Measurements from ENCODE around the gene DEFB108B.
"Not testable (repeated sequence)": the region's sequence is repeated elsewhere in the genome, so short reads cannot be mapped to it uniquely, and the experiment has no call there.

DEFB108B gene

GRCh38 chr11:71832811-71833210, at the start of gene DEFB108B:
Gene DEFB108B, plus strand, starts transcription at chr11:71833200. Its CDS starts 0 bp downstream, at chr11:71833200.
- not testable (repeated sequence) for H3K4me3 ChIP-seq (ENCODE audit: control insufficient read depth, low read depth, low read length); DNase-seq (ENCODE audit: low read depth)

DNA sequence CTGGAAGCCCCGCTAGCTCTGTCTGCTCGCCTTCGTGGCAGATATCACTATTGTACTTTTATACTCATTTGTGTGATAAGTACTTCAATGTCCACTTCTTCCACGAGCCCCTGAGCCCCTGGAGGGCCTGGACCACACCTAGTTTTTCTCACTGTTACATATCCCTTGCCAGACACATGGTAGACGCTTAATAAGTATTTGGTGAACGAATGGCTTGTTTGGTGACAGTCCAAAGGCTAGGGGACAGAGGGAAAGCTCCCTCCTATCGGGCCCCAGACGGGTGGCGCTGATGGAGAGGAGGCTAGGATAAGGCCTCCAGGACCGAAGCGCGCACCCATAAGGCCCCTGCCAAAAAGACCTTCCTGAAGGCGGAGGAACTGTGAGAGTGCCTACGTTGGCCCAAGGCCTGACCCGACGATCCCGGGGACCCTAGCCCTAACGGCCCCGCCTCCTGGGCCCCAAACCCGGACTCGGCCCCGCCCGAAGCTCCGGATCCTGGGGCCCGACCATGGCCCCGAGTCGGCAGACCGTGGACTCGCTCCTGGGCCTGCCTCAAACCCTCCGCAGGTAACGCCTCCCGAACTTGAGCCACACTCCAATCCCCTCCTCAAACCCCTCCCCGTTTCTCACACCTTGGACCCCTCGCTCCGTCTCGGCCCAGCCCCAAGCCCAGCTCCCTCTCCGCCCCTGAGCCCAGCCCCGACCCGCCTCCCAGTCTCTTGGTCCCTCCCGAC, 46.7 kb upstream of the DEFB108B start:
- peak; percentile 10 for DNase-seq (ENCODE audit: low read depth)
- peak overlapping the region; percentile 62 for H3K4me3 ChIP-seq (ENCODE audit: control insufficient read depth, low read depth, low read length)

DNA sequence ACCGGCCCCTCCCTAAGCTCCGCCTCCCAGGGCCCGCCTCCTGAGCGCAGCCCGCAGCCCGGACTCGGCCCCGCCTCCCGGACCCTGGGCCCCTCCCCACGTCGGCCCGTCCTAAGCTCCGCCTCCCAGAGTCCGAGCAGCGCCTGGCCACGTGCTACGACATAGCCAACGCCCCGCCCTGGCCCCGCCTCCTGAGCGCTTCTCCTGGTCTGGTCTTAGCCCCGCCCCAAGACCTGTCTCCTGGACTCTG, 46.2 kb upstream of the DEFB108B start:
- H3K4me3 ChIP-seq (ENCODE audit: control insufficient read depth, low read depth, low read length) = peak overlapping the region; percentile 62
- not testable (repeated sequence) for DNase-seq (ENCODE audit: low read depth)

DNA sequence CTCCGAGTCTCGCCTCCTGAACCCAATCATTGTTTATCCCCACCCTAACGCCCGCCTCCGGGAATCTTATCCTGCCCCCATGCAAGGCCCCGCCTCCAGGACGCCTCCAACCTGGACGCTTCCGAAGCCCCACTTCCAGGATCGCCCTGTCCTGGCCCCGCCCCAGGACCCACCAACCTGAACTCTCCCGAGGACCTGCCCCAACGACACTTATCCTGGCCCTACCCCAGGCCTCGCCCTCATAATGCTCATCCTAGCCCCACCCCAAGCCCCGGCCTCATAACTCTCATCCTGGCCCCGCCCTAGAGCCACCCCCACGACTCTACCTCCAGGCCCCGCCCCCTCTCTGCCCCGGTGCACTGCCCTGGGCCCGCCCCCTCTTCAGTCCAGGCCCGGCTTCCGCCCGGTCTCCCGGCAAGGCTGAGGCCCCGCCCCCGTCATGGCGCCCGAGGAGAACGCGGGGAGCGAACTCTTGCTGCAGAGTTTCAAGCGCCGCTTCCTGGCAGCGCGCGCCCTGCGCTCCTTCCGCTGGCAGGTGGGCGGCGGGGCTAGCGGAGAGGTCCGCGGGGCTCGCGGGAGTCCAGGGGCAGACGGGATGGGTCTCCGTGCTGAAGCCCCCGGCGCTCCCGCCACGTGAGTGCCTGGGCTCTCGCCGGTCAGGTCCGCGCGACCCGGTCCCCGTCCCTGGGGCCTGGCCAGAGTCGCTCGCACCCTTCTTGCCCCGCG, 45.7 kb upstream of the DEFB108B start:
- peak overlapping the region; percentile 57 for H3K4me3 ChIP-seq (ENCODE audit: control insufficient read depth, low read depth, low read length)
- TF ChIP-seq CTCF (IDR thresholded peaks at IDR 0.05; ENCODE audit: control insufficient read depth, insufficient read depth, low read depth, low read length, missing control alignments) = no peak
- peak; percentile 95 for DNase-seq (ENCODE audit: low read depth)

- DNase-seq (ENCODE audit: low read depth) = not testable (repeated sequence)
- H3K4me3 ChIP-seq (ENCODE audit: control insufficient read depth, low read depth, low read length) = peak overlapping the region; percentile 57
Observed at GRCh38 chr11:71787824-71788454, 45.1 kb upstream of the DEFB108B start.

DNA sequence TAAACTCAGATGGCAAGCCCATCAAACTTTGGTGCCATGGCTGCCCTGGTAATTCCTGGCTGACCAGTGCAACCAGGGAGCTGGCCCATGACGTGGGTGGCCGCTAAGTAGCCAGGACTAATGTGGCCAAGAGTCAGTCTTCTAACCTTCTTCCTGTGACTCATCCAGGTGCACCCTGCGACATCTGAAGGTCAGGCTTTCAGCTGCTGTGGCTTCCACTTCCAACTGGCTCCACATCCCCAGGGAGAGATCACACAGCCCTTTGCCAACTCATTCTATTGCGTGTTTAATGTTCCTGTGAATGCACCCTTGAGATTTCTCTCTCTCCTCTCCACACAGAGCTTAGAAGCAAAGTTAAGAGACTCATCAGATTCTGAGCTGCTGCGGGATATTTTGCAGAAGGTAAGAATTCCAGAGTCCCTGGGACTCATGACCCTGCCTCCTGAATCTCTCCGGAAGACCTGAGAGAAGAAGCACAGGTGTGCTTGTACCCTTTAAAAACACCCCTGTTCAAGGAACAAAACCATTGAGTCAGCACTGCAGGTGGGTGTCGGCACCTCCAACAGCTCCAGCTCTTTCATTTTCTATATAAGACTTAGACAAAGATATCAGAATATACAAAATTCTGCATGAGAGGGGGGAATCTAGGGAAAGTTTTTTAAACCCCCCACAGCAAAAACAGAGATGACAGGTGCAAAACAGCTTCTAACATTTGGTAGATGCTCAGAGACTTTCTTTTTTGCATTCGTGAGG, 43.4 kb upstream of the DEFB108B start:
- DNase-seq (ENCODE audit: low read depth) = not testable (repeated sequence)

GRCh38 chr11:71791111-71791510, 41.9 kb upstream of the DEFB108B start:
- not testable (repeated sequence) for H3K4me3 ChIP-seq (ENCODE audit: control insufficient read depth, low read depth, low read length); DNase-seq (ENCODE audit: low read depth)

More for the DNA sequence above, 43.4 kb upstream of the DEFB108B start:
- not testable (repeated sequence) for H3K4me3 ChIP-seq (ENCODE audit: control insufficient read depth, low read depth, low read length)

- peak; percentile 63 for TF ChIP-seq CTCF (IDR thresholded peaks at IDR 0.05; ENCODE audit: control insufficient read depth, insufficient read depth, low read depth, low read length, missing control alignments)
- DNase-seq (ENCODE audit: low read depth); H3K4me3 ChIP-seq (ENCODE audit: control insufficient read depth, low read depth, low read length): not testable (repeated sequence)
Observed at GRCh38 chr11:71792621-71793235, 40.3 kb upstream of the DEFB108B start.

DNA sequence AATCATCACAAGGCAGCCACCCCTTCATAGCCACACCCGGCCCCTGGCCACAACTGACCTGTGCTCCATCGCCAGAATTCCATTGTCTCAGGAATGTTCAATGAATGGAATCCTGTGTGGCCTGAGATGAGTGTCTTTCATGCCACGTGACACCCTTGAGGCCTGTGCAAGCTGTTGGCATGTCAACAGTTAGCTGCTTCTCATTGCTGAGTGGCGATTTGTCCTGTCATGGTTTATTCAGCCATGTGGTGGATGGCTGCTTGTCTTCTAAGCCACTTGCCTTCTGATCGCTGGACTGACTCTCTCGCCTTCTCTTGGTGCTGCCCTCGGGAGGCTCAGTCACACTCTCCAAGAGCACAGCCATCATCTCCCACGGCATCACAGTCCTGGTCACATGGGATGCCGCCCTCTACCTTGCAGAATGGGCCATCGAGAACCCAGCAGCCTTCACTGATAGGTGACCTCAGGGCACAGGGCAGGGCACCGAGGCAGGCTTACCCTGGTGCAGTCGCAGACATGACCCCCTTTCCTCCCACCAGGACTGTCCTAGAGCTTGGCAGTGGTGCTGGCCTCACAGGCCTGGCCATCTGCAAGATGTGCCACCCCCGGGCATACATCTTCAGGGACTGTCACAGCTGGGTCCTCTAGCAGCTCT, 38.5 kb upstream of the DEFB108B start:
- not testable (repeated sequence) for H3K4me3 ChIP-seq (ENCODE audit: control insufficient read depth, low read depth, low read length)
- peak; percentile 57 for DNase-seq (ENCODE audit: low read depth)

GRCh38 chr11:71795236-71795635, 37.8 kb upstream of the DEFB108B start:
- not testable (repeated sequence) for H3K4me3 ChIP-seq (ENCODE audit: control insufficient read depth, low read depth, low read length); DNase-seq (ENCODE audit: low read depth)

DNA sequence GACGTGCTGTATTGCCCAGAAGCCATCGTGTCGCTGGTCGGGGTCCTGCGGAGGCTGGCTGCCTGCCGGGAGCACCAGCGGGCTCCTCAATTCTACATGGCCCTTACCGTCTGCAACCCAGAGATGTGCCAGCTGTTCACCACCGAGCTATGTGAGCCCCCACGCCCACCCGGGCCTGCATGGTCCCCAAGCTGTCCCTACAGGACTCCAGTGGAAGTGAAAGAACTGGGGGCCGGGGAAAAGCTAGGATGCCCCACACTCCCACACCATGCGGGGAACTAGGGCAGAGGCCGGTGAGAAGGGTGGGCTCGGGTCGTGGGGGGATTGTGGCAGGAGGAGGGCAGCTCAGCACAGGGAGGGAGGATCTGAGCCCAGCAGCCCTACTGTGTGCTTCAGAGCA, 37.0 kb upstream of the DEFB108B start:
- DNase-seq (ENCODE audit: low read depth); H3K4me3 ChIP-seq (ENCODE audit: control insufficient read depth, low read depth, low read length): not testable (repeated sequence)

DNA sequence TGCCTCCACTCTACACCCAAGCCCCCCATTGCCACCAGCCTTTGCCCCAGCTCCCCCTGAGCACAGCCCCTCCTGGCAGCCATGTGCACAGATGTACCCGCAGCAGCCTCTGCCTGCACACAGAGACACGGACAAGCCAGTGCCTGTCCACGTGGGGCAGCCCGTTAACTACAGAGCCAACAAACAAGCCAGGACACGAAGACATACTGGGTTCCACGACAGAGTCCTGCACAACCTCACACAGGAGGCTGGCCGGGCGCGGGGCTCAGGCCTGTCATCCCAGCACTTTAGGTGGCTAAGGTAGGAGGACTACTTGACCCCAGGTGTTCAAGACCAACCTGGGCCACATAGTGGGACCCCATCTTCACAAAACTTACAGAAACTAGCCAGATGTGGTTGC, 36.2 kb upstream of the DEFB108B start:
- H3K4me3 ChIP-seq (ENCODE audit: control insufficient read depth, low read depth, low read length); DNase-seq (ENCODE audit: low read depth): not testable (repeated sequence)

- DNase-seq (ENCODE audit: low read depth) = peak; percentile 85
- H3K4me3 ChIP-seq (ENCODE audit: control insufficient read depth, low read depth, low read length) = not testable (repeated sequence)
Observed at GRCh38 chr11:71799556-71800128, 33.4 kb upstream of the DEFB108B start.
